ENCODE measurements around the gene ARPC1A.
"Not testable (repeated sequence)": the region's sequence is repeated elsewhere in the genome, so short reads cannot be mapped to it uniquely, and the experiment has no call there.

DNA sequence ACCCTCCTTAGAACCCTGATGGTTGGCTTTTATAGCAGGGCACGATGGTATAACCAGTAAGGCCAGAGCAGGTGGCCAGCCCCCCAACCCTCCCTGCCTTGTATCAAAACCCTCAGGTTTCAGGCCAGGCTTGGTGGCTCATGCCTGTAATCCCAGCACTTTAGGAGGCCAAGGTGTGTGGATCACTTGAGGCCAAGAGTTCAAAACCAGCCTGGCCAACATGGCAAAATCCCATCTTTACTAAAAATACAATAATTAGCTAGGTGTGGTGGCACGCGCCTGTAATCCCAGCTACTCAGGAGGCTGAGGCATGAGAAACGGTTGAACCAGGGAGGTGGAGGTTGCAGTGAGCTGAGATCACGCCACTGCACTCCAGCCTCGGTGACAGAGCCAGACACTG, 3.0 kb upstream of the ARPC1A start:
- TF ChIP-seq EP300, POLR2A, POLR2AphosphoS5 (IDR thresholded peaks at IDR 0.05): not testable (repeated sequence)
- TF ChIP-seq, protein P1, sequence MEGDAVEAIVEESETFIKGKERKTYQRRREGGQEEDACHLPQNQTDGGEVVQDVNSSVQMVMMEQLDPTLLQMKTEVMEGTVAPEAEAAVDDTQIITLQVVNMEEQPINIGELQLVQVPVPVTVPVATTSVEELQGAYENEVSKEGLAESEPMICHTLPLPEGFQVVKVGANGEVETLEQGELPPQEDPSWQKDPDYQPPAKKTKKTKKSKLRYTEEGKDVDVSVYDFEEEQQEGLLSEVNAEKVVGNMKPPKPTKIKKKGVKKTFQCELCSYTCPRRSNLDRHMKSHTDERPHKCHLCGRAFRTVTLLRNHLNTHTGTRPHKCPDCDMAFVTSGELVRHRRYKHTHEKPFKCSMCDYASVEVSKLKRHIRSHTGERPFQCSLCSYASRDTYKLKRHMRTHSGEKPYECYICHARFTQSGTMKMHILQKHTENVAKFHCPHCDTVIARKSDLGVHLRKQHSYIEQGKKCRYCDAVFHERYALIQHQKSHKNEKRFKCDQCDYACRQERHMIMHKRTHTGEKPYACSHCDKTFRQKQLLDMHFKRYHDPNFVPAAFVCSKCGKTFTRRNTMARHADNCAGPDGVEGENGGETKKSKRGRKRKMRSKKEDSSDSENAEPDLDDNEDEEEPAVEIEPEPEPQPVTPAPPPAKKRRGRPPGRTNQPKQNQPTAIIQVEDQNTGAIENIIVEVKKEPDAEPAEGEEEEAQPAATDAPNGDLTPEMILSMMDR (IDR thresholded peaks at IDR 0.05), result not testable (repeated sequence)

Measured in suprapubic skin (tissue), 4 donors.